H1 (cell line): Measurements from ENCODE around the gene SEPTIN7. TPM values are rescaled to one million over a fixed set of nuclear protein-coding genes. Genes with fewer than 3 reads are reported as not detected.

Source experiments
- BCL11A ChIP-seq, 2 experiments: IDR thresholded peaks; one replicate each; pipeline ENCODE4 v1.6.1; 2011; ENCODE audit warnings: low read depth in 2 of 2, low read length in 2 of 2, mild to moderate bottlenecking in 2 of 2
- GTF2F1 ChIP-seq: IDR thresholded peaks from 2 replicates; pipeline ENCODE4 v1.6.1; 2012; ENCODE audit warnings: low read depth, low read length, improper control_type of control experiment, borderline replicate concordance
- RXRA ChIP-seq: IDR thresholded peaks from 2 replicates; pipeline ENCODE4 v1.6.1; 2011; ENCODE audit warnings: low read depth, mild to moderate bottlenecking, low read length, moderate library complexity; ENCODE audit not compliant: insufficient read depth
- SP4 ChIP-seq: IDR thresholded peaks from 2 replicates; pipeline ENCODE4 v1.6.1; 2012; ENCODE audit warnings: low read length, inconsistent platforms
- TCF12 ChIP-seq: IDR thresholded peaks from 2 replicates; pipeline ENCODE4 v1.6.1; 2011; ENCODE audit warnings: low read depth, mild to moderate bottlenecking, low read length
- polyA plus RNA-seq, 7 experiments: library from polyadenylated mRNA; depleted of rRNA in 3 of 7; stranded (reverse) in 5 of 7; unstranded in 2 of 7; fragments of >200 nt in 5 of 7; fragments of 200-250 nt in 2 of 7; gene quantifications; 1 replicate in 5 of 7; 2 replicates in 1 of 7; 4 replicates in 1 of 7; pipeline versions ENCODE4 v1.2.1 to v1.2.3, GENCODE V29; 2011 to 2013; ENCODE audit warnings: missing spikeins in 2 of 7, mixed read lengths in 2 of 7
- total RNA-seq: library from RNA; stranded (reverse); fragmentation: NEBNext Ultra II Directional; extraction: Animal tissue kit (Norgen Biotek cat#: 25700); gene quantifications from 2 replicates; pipeline ENCODE4 v1.2.1, GENCODE V29; 2021
- TF ChIP-seq, protein P1 (sequence below): fragments of 300-600 bp; sonication (generic); IDR thresholded peaks from 2 replicates; pipeline ENCODE4 v1.7.1; 2012; ENCODE audit warnings: low read length, moderate library complexity, mild to moderate bottlenecking, inconsistent platforms; ENCODE audit not compliant: insufficient replicate concordance

The SEPTIN7 gene
- total and polyA plus RNA-seq, 2 of the 8 experiments (the other 6 are each of a cell fraction or from before 2014, with no cell fraction given): 85.3 to 183 TPM

DNA sequence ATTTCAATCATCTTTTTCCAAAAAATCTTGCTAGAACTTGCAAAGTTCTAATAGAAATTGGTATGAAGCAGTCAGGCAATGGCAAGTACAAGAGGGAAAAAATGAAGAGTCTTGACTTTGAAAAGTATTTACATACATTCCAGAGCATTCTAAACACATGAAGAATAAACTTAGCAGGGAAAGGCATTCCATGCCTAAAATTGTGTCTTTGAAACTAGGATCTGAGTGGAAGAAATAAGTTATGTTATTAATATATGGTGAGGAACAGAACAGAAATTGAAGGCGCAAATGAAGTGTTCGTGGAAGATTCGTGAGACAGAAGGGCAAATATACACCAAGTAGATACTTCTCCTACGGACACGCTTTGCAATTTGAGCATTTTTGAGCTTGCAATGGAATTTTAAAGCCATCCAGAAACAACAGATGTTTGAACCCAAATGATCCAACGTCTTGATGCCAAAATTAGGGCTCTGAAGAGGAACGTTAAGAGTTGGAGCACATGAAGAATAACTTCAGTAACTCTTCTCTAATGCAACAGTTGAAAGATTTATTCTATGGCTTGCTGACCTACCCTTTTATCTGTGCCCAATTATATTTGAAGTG, 40.6 kb upstream of the SEPTIN7 start (continued):
- TF ChIP-seq, protein P1, sequence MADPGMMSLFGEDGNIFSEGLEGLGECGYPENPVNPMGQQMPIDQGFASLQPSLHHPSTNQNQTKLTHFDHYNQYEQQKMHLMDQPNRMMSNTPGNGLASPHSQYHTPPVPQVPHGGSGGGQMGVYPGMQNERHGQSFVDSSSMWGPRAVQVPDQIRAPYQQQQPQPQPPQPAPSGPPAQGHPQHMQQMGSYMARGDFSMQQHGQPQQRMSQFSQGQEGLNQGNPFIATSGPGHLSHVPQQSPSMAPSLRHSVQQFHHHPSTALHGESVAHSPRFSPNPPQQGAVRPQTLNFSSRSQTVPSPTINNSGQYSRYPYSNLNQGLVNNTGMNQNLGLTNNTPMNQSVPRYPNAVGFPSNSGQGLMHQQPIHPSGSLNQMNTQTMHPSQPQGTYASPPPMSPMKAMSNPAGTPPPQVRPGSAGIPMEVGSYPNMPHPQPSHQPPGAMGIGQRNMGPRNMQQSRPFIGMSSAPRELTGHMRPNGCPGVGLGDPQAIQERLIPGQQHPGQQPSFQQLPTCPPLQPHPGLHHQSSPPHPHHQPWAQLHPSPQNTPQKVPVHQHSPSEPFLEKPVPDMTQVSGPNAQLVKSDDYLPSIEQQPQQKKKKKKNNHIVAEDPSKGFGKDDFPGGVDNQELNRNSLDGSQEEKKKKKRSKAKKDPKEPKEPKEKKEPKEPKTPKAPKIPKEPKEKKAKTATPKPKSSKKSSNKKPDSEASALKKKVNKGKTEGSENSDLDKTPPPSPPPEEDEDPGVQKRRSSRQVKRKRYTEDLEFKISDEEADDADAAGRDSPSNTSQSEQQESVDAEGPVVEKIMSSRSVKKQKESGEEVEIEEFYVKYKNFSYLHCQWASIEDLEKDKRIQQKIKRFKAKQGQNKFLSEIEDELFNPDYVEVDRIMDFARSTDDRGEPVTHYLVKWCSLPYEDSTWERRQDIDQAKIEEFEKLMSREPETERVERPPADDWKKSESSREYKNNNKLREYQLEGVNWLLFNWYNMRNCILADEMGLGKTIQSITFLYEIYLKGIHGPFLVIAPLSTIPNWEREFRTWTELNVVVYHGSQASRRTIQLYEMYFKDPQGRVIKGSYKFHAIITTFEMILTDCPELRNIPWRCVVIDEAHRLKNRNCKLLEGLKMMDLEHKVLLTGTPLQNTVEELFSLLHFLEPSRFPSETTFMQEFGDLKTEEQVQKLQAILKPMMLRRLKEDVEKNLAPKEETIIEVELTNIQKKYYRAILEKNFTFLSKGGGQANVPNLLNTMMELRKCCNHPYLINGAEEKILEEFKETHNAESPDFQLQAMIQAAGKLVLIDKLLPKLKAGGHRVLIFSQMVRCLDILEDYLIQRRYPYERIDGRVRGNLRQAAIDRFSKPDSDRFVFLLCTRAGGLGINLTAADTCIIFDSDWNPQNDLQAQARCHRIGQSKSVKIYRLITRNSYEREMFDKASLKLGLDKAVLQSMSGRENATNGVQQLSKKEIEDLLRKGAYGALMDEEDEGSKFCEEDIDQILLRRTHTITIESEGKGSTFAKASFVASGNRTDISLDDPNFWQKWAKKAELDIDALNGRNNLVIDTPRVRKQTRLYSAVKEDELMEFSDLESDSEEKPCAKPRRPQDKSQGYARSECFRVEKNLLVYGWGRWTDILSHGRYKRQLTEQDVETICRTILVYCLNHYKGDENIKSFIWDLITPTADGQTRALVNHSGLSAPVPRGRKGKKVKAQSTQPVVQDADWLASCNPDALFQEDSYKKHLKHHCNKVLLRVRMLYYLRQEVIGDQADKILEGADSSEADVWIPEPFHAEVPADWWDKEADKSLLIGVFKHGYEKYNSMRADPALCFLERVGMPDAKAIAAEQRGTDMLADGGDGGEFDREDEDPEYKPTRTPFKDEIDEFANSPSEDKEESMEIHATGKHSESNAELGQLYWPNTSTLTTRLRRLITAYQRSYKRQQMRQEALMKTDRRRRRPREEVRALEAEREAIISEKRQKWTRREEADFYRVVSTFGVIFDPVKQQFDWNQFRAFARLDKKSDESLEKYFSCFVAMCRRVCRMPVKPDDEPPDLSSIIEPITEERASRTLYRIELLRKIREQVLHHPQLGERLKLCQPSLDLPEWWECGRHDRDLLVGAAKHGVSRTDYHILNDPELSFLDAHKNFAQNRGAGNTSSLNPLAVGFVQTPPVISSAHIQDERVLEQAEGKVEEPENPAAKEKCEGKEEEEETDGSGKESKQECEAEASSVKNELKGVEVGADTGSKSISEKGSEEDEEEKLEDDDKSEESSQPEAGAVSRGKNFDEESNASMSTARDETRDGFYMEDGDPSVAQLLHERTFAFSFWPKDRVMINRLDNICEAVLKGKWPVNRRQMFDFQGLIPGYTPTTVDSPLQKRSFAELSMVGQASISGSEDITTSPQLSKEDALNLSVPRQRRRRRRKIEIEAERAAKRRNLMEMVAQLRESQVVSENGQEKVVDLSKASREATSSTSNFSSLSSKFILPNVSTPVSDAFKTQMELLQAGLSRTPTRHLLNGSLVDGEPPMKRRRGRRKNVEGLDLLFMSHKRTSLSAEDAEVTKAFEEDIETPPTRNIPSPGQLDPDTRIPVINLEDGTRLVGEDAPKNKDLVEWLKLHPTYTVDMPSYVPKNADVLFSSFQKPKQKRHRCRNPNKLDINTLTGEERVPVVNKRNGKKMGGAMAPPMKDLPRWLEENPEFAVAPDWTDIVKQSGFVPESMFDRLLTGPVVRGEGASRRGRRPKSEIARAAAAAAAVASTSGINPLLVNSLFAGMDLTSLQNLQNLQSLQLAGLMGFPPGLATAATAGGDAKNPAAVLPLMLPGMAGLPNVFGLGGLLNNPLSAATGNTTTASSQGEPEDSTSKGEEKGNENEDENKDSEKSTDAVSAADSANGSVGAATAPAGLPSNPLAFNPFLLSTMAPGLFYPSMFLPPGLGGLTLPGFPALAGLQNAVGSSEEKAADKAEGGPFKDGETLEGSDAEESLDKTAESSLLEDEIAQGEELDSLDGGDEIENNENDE: no peak
- no peak for TF ChIP-seq GTF2F1
- TF ChIP-seq TCF12: no peak
- TF ChIP-seq RXRA: no peak
- TF ChIP-seq BCL11A (IDR thresholded peaks at IDR 0.05; ENCODE audit: low read depth in 2 of 2, low read length in 2 of 2): no peak
- no peak for TF ChIP-seq SP4
- TF ChIP-seq, all 59 proteins: peak for 0
